CD8-positive, alpha-beta memory T cell (primary cell): ENCODE measurements around the gene TCP1. TPM values are rescaled to one million over a fixed set of nuclear protein-coding genes. Genes with fewer than 3 reads are reported as not detected.

Experiments
- CTCF ChIA-PET: fragments of 350-600 bp; sonication (Branson Sonifier 250); formaldehyde crosslinking; loops from one replicate; lab custom pipeline; 2021; ENCODE audit warnings: antibody characterized with exemption; lab: Charles Lee
- POLR2A ChIA-PET: fragments of 350-600 bp; sonication (Branson Sonifier 250); formaldehyde crosslinking; loops from one replicate; lab custom pipeline; 2021; ENCODE audit warnings: antibody characterized with exemption; lab: Charles Lee
- DNase-seq, 5 donors: peaks; one replicate each; pipeline versions ENCODE4 v3.0.0 to v3.0.0-alpha.2; 2020 to 2022; ENCODE audit warnings: mixed read lengths in 1 of 5
- H3K27ac ChIP-seq: one replicate; pipeline ENCODE4 v1.7.0; 2013; ENCODE audit warnings: low read depth, mild to moderate bottlenecking, low read length, moderate library complexity
- H3K27me3 ChIP-seq: 2 replicates; pipeline ENCODE4 v1.7.0; 2013; ENCODE audit warnings: low read length, mild to moderate bottlenecking; ENCODE audit not compliant: insufficient read depth, poor library complexity, severe bottlenecking
- H3K36me3 ChIP-seq: 2 replicates; pipeline ENCODE4 v1.7.0; 2013; ENCODE audit warnings: mild to moderate bottlenecking, low read length, moderate library complexity; ENCODE audit not compliant: insufficient read depth
- H3K4me1 ChIP-seq: 2 replicates; pipeline ENCODE4 v1.7.0; 2013; ENCODE audit warnings: mild to moderate bottlenecking, low read length, moderate library complexity; ENCODE audit not compliant: insufficient read depth
- H3K4me3 ChIP-seq: 2 replicates; pipeline ENCODE4 v1.7.0; 2013; ENCODE audit warnings: mild to moderate bottlenecking, low read length
- H3K9me3 ChIP-seq: 2 replicates; pipeline ENCODE4 v1.7.0; 2013; ENCODE audit warnings: mild to moderate bottlenecking, low read length
- H3K27ac Mint-ChIP-seq, 8 donors: one replicate each; pipeline ENCODE4 v1.8.0; 2020 to 2021; ENCODE audit warnings: mixed read lengths in 8 of 8, mild to moderate bottlenecking in 6 of 8, inconsistent platforms in 3 of 8, moderate library complexity in 3 of 8
- H3K27me3 Mint-ChIP-seq, 2 donors: one replicate each; pipeline ENCODE4 v1.8.0; 2020 to 2021; ENCODE audit warnings: mixed read lengths in 2 of 2, mild to moderate bottlenecking in 1 of 2, moderate library complexity in 1 of 2
- H3K36me3 Mint-ChIP-seq, 3 donors: one replicate each; pipeline ENCODE4 v1.8.0; 2020 to 2021; ENCODE audit warnings: mixed read lengths in 3 of 3, inconsistent platforms in 1 of 3, mild to moderate bottlenecking in 1 of 3
- H3K4me1 Mint-ChIP-seq, 3 donors: one replicate each; pipeline ENCODE4 v1.8.0; 2020 to 2021; ENCODE audit warnings: mixed read lengths in 3 of 3, inconsistent platforms in 1 of 3, mild to moderate bottlenecking in 1 of 3
- H3K4me3 Mint-ChIP-seq, 7 donors: one replicate each; pipeline ENCODE4 v1.8.0; 2020 to 2021; ENCODE audit warnings: mixed read lengths in 7 of 7, mild to moderate bottlenecking in 6 of 7, moderate library complexity in 4 of 7, inconsistent platforms in 2 of 7
- H3K9me3 Mint-ChIP-seq, 5 donors: one replicate each; pipeline ENCODE4 v1.8.0; 2020 to 2022; ENCODE audit warnings: mixed read lengths in 5 of 5, mild to moderate bottlenecking in 3 of 5, moderate library complexity in 2 of 5, inconsistent platforms in 1 of 5
- polyA plus RNA-seq: library from polyadenylated mRNA; unstranded; fragments of 300-500 nt; fragmentation: Illumina TruSeq; gene quantifications from one replicate; pipeline ENCODE4 v1.2.3, GENCODE V29; 2021
- total RNA-seq, 2 experiments: library from RNA; stranded (reverse); gene quantifications; one replicate each; pipeline ENCODE4 v1.2.3, GENCODE V29; 2021

The TCP1 gene
- total and polyA plus RNA-seq, 3 experiments from 2014 or later: 98.2 to 617 (median 589) TPM

DNA sequence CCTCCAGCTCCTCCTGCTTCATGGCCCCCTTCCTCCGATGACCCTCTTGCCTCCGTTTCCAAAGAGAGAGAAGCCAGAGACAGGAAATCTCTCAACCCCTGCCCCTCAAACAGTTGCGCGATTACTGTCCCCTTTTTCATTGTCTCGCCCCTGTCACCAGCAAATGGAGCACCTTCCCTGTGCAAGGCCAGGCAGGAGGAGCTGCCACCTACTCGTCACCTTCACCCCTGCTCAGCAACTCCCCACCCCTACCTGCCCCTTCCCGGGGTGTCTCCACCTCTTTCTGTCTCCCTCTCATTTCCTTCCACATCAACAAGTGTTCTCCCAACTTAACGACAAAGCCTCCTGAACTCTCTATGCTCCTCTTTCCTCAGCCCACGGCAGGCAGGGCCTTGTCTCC is 24.4 kb upstream of the TCP1 start:
- no peaks in the 10 kb centered on the region for H3K27me3 ChIP-seq
- no peak for DNase-seq
- Mint-ChIP-seq H3K4me3 (no peak overlapping the region), H3K36me3 (peaks cover 0 to 5% (median 0%) of the 10 kb centered on the region in 3 donors), H3K4me1 (no peaks in the 10 kb centered on the region), H3K9me3 (no peaks in the 10 kb centered on the region), H3K27me3 (peaks cover 0 to 1% of the 10 kb centered on the region in 2 donors), H3K27ac (no peak overlapping the region)
- ChIA-PET CTCF (no interaction called here), POLR2A (no interaction called here)
- H3K4me1 ChIP-seq: no peaks in the 10 kb centered on the region
- no peak overlapping the region for H3K27ac ChIP-seq
- no peak overlapping the region for H3K4me3 ChIP-seq
- H3K9me3 ChIP-seq: no peaks in the 10 kb centered on the region
- no peaks in the 10 kb centered on the region for H3K36me3 ChIP-seq

DNA sequence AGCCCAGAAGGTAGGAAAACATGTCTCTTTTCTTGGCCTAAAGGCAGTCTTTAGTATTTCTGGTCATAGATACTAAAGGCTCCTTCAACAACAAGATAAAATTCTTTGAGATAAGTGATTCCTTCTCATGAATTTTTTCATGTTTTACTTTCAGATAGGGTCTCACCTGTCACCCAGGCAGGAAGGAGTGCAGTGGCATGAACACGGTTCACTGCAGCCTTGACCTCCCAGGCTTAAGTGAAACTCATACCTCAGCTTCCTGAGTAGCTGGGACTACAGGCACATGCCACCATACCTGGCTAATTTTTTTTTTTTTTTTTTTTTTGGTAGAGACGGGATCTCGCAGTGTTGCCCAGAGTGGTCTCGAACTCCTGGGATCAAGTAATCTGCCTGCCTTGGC is 19.7 kb upstream of the TCP1 start:
- Histone ChIP-seq H3K9me3 (no peaks in the 10 kb centered on the region), H3K27ac (no peak overlapping the region), H3K27me3 (no peaks in the 10 kb centered on the region), H3K4me1 (no peaks in the 10 kb centered on the region), H3K4me3 (no peak overlapping the region), H3K36me3 (no peaks in the 10 kb centered on the region)
- no peak overlapping the region for H3K4me3 Mint-ChIP-seq
- no peaks in the 10 kb centered on the region for H3K4me1 Mint-ChIP-seq
- H3K9me3 Mint-ChIP-seq: no peaks in the 10 kb centered on the region
- ChIA-PET CTCF (no interaction called here), POLR2A (no interaction called here)
- DNase-seq: no peak
- H3K27me3 Mint-ChIP-seq: peaks cover 0 to 1% of the 10 kb centered on the region in 2 donors
- H3K36me3 Mint-ChIP-seq: peaks cover 0 to 5% (median 0%) of the 10 kb centered on the region in 3 donors
- H3K27ac Mint-ChIP-seq: no peak overlapping the region

DNA sequence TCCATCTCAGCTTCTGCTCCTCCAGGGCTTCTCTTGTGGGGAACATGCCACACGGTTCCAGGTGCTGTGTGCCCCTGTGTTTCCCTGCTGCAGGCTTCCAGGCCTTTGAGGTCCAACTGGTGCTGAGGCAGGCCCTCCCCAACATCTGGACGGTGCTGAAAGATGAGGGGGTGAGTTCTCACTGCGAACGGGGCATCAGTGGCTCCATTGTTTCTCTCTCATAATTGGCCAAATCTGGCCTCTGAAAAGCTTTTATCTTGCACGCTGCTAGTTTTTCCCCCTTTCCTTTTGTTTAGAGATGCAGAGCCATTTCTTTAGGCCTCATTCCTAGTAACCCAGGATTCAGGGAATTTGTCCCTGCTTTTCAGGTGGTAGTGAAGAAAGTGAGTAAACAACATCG is 19.2 kb upstream of the TCP1 start:
- peaks cover 0 to 1% of the 10 kb centered on the region in 2 donors for H3K27me3 Mint-ChIP-seq
- ChIA-PET POLR2A (no interaction called here), CTCF (no interaction called here)
- Histone ChIP-seq H3K27me3 (no peaks in the 10 kb centered on the region), H3K27ac (no peak overlapping the region), H3K9me3 (no peaks in the 10 kb centered on the region), H3K36me3 (no peaks in the 10 kb centered on the region), H3K4me1 (no peaks in the 10 kb centered on the region), H3K4me3 (no peak overlapping the region)
- peaks cover 0 to 5% (median 0%) of the 10 kb centered on the region in 3 donors for H3K36me3 Mint-ChIP-seq
- H3K4me1 Mint-ChIP-seq: no peaks in the 10 kb centered on the region
- no peak overlapping the region for H3K4me3 Mint-ChIP-seq
- no peaks in the 10 kb centered on the region for H3K9me3 Mint-ChIP-seq
- no peak for DNase-seq
- peak overlapping the region in 1 of 8 donors; percentile 72 for H3K27ac Mint-ChIP-seq

DNA sequence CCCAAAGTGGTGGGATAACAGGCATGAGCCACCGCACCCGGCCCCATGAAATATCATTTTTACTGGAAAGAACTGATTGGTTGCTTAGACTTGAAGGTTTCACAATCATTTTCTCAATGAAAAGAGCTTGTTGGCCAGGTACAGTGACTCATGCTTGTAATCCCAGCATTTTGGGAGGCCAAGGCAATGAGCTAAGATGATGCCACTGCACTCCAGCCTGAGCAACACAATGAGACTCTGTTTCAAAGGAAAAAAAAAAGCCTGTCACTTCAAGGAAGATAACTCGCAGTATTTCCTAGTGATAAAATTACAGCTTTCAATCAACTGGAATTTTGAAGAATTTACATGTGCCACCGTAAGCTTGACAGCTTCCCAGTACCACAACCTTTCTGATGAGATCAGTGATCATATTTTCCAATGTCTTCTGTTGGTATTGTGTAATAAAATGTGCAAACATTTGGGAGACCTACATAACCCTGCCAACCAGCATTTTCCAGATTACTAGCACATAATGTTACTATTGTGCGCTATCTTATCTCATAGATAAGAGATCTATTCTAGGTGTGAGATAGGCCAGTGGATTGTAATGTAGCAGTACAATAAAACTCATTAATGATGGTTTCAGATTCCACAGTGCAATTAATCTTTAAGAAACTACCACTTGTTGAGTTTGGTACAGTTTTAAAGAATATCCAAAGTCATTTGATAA is 17.9 kb upstream of the TCP1 start:
- POLR2A ChIA-PET: interaction anchor here (0.6 kb wide), 1 partner anchor 17 kb away, joined by 3 read pairs; no protein-coding TSS in a partner anchor
- CTCF ChIA-PET: no interaction called here

DNA sequence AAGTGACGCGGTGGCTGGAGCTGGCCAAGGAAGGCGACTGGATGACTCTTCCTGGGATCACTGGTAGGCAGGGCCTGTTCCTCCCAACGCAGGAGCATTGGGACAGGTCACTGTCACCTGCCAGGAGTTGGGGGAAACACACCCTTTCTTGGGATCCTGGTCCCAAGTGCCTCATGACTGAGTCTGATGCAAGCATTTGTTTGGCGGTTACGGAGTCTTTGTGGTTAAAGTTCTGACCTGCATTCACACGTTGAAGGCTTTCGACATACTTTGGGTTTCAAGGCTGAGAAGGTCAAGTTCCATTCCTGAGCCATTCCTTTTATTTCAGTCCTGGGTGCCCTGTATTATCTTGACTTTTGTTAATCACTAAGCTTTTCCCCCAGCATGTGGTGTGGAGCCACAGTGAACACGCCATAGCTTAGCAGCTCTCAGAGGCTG is 16.6 kb upstream of the TCP1 start:
- CTCF ChIA-PET: interaction anchor here (1.2 kb wide), 1 partner anchor 115 kb away, joined by 3 read pairs; no protein-coding TSS in a partner anchor
- Histone ChIP-seq H3K27ac (no peak overlapping the region), H3K4me1 (no peaks in the 10 kb centered on the region), H3K9me3 (no peaks in the 10 kb centered on the region), H3K4me3 (no peak overlapping the region), H3K36me3 (no peaks in the 10 kb centered on the region), H3K27me3 (no peaks in the 10 kb centered on the region)
- Mint-ChIP-seq H3K4me3 (no peak overlapping the region), H3K27me3 (peaks cover 0 to 1% of the 10 kb centered on the region in 2 donors), H3K4me1 (no peaks in the 10 kb centered on the region), H3K36me3 (peaks cover 0 to 6% (median under 1%) of the 10 kb centered on the region in 3 donors), H3K9me3 (no peaks in the 10 kb centered on the region), H3K27ac (no peak overlapping the region)
- POLR2A ChIA-PET: no interaction called here
- DNase-seq: no peak

More for the DNA sequence above, 17.9 kb upstream of the TCP1 start:
- Histone ChIP-seq H3K27ac (no peak overlapping the region), H3K27me3 (no peaks in the 10 kb centered on the region), H3K36me3 (no peaks in the 10 kb centered on the region), H3K9me3 (no peaks in the 10 kb centered on the region), H3K4me1 (no peaks in the 10 kb centered on the region), H3K4me3 (no peak overlapping the region)
- Mint-ChIP-seq H3K36me3 (peaks cover 0 to 6% (median 0%) of the 10 kb centered on the region in 3 donors), H3K27me3 (peaks cover 0 to 1% of the 10 kb centered on the region in 2 donors), H3K27ac (no peak overlapping the region), H3K4me3 (no peak overlapping the region), H3K4me1 (no peaks in the 10 kb centered on the region), H3K9me3 (no peaks in the 10 kb centered on the region)
- no peak for DNase-seq

DNA sequence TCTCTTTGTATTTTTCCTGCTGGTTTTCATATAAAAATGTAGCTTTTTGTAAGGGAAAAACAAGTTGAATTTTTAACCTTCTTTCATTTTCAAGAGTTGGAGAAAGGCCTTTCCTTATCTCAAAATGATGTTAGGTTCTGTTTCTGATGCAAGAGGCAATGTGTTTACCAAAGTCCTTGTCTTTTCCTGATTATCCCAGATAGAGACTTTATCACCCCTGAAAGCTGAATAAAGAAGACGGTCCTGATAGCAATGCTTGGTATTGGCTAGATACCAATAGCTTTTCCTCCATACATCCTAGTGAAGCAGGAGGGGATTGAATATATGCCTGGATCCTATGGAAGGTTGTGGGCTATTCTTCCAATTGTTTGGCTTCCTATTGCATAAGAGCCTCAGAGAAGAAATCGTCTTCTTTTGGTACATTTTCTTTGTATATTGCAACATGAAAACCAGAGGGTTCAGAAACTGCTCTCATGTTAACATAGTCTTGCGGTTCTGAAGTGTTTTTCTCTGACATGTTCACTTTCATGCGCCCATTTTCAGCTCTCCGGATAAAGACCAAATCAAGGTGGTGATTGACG is 16.1 kb upstream of the TCP1 start:
- POLR2A ChIA-PET: no interaction called here
- Histone ChIP-seq H3K27me3 (no peaks in the 10 kb centered on the region), H3K36me3 (no peaks in the 10 kb centered on the region), H3K9me3 (no peaks in the 10 kb centered on the region), H3K27ac (no peak overlapping the region), H3K4me3 (no peak overlapping the region), H3K4me1 (no peaks in the 10 kb centered on the region)
- no peaks in the 10 kb centered on the region for H3K4me1 Mint-ChIP-seq
- H3K27ac Mint-ChIP-seq: peak overlapping the region in 1 of 8 donors; percentile 47
- H3K36me3 Mint-ChIP-seq: peaks cover 0 to 5% (median 4%) of the 10 kb centered on the region in 3 donors
- no peak for DNase-seq
- peaks cover 0 to 1% of the 10 kb centered on the region in 2 donors for H3K27me3 Mint-ChIP-seq
- H3K4me3 Mint-ChIP-seq: no peak overlapping the region
- H3K9me3 Mint-ChIP-seq: no peaks in the 10 kb centered on the region
- CTCF ChIA-PET: interaction anchor here (1.2 kb wide), 1 partner anchor 115 kb away, joined by 3 read pairs; no protein-coding TSS in a partner anchor

DNA sequence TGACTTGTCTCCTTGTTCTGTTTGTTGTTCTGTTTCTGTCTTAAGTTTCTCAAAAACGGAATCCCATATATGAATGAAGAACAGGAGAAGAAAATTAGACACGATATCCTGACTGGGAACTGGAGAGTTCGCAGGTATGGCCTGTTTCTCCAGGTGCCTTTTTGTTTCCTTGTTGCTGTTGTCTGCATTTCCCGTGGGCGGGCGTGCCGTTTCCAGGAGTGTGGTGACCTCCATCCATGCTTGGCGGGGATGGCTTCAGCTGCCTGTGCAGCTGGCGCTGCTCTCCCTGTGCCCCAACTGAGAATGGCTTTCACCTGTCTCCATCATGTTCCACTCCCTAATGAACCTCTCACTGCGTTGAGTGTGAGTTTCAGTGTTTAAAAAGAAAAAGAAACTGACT is 15.1 kb upstream of the TCP1 start:
- no peak overlapping the region for H3K27ac Mint-ChIP-seq
- no peaks in the 10 kb centered on the region for H3K4me1 ChIP-seq
- DNase-seq: no peak
- no peaks in the 10 kb centered on the region for H3K9me3 Mint-ChIP-seq
- no peaks in the 10 kb centered on the region for H3K9me3 ChIP-seq
- POLR2A ChIA-PET: no interaction called here
- H3K27ac ChIP-seq: no peak overlapping the region
- H3K4me1 Mint-ChIP-seq: no peaks in the 10 kb centered on the region
- peaks cover 0 to under 1% of the 10 kb centered on the region in 2 donors for H3K27me3 Mint-ChIP-seq
- no peak overlapping the region for H3K4me3 Mint-ChIP-seq
- CTCF ChIA-PET: no interaction called here
- H3K36me3 Mint-ChIP-seq: peaks cover 0 to 12% (median 3%) of the 10 kb centered on the region in 3 donors
- H3K36me3 ChIP-seq: peaks cover 5% of the 10 kb centered on the region
- no peak overlapping the region for H3K4me3 ChIP-seq
- no peaks in the 10 kb centered on the region for H3K27me3 ChIP-seq

DNA sequence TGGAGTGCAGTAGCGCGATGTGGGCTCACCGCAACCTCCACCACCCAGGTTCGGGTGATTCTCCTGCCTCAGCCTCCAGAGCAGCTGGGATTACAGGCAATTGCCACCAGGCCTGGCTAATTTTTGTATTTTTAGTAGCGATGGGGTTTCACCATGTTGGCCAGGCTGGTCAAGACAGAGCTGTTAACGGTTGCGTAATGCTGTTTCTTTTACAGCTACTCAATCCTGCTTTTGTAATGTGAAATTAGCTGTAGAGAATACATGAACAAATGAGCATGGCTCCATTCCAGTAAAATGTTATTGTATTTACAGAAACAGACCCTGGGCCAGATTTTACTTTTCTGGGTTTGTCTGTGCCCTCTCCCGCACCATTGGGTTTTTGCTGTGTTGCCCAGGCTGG is 12.5 kb upstream of the TCP1 start:
- Histone ChIP-seq H3K4me1 (no peaks in the 10 kb centered on the region), H3K4me3 (no peak overlapping the region), H3K27me3 (no peaks in the 10 kb centered on the region), H3K27ac (no peak overlapping the region), H3K9me3 (no peaks in the 10 kb centered on the region), H3K36me3 (peaks cover 23% of the 10 kb centered on the region)
- Mint-ChIP-seq H3K36me3 (peaks cover 4 to 36% (median 6%) of the 10 kb centered on the region in 3 donors), H3K4me1 (peaks cover 0 to 6% (median 2%) of the 10 kb centered on the region in 3 donors), H3K27ac (no peak overlapping the region), H3K4me3 (no peak overlapping the region), H3K27me3 (no peaks in the 10 kb centered on the region), H3K9me3 (no peaks in the 10 kb centered on the region)
- DNase-seq: no peak
- POLR2A ChIA-PET: no interaction called here
- CTCF ChIA-PET: no interaction called here
